Measurements from ENCODE around the gene LYPD6B.
A peak's percentile ranks its signal among the peaks of the same experiment; 100 is the strongest.

LYPD6B gene

GRCh38 chr2:149258531-149258930 is 220.0 kb downstream of the LYPD6B start:
- no peak for TF ChIP-seq FOXP2 (optimal IDR thresholded peaks at IDR 0.05; ENCODE audit: control extremely low read depth, extremely low read length, insufficient read depth)
- no peak for TF ChIP-seq EZH2 (IDR thresholded peaks at IDR 0.05)
- TF ChIP-seq POLR2AphosphoS5 (IDR thresholded peaks at IDR 0.05; ENCODE audit: borderline replicate concordance, low read depth, low read length) = no peak
- no peak overlapping the region for H3K27ac ChIP-seq
- H3K36me3 ChIP-seq (ENCODE audit: insufficient read depth, low read length) = no peaks in the 10 kb centered on the region
- H3K4me3 ChIP-seq = no peak overlapping the region
- H3K9me3 ChIP-seq (ENCODE audit: low read depth, low read length) = no peaks in the 10 kb centered on the region
- DNase-seq (ENCODE audit: low read depth, low spot score) = no peak
- no peak overlapping the region for H3K9ac ChIP-seq (ENCODE audit: insufficient read length)

GRCh38 chr2:149259136-149259535 is 220.6 kb downstream of the LYPD6B start:
- no peak overlapping the region for H3K9ac ChIP-seq (ENCODE audit: insufficient read length)
- H3K4me3 ChIP-seq = no peak overlapping the region
- no peaks in the 10 kb centered on the region for H3K36me3 ChIP-seq (ENCODE audit: insufficient read depth, low read length)
- no peaks in the 10 kb centered on the region for H3K9me3 ChIP-seq (ENCODE audit: low read depth, low read length)
- H3K27ac ChIP-seq = no peak overlapping the region
- TF ChIP-seq EZH2 (IDR thresholded peaks at IDR 0.05) = no peak
- no peak for TF ChIP-seq FOXP2 (optimal IDR thresholded peaks at IDR 0.05; ENCODE audit: control extremely low read depth, extremely low read length, insufficient read depth)
- no peak for TF ChIP-seq POLR2AphosphoS5 (IDR thresholded peaks at IDR 0.05; ENCODE audit: borderline replicate concordance, low read depth, low read length)
- DNase-seq (ENCODE audit: low read depth, low spot score) = no peak

GRCh38 chr2:149261692-149262091 is 223.2 kb downstream of the LYPD6B start:
- Histone ChIP-seq H3K9me3 (ENCODE audit: low read depth, low read length) (no peaks in the 10 kb centered on the region), H3K27ac (no peak overlapping the region), H3K4me3 (peak overlapping the region; percentile 25; the same call in 1 of the 2 replicates), H3K9ac (ENCODE audit: insufficient read length) (no peak overlapping the region), H3K36me3 (ENCODE audit: insufficient read depth, low read length) (no peaks in the 10 kb centered on the region)
- DNase-seq (ENCODE audit: low read depth, low spot score) = peak; percentile 2
- no peak for TF ChIP-seq FOXP2 (optimal IDR thresholded peaks at IDR 0.05; ENCODE audit: control extremely low read depth, extremely low read length, insufficient read depth)
- no peak for TF ChIP-seq EZH2 (IDR thresholded peaks at IDR 0.05)
- TF ChIP-seq POLR2AphosphoS5 (IDR thresholded peaks at IDR 0.05; ENCODE audit: borderline replicate concordance, low read depth, low read length) = no peak
